ENCODE data around the gene SINHCAF. TPM values are rescaled to one million over a fixed set of nuclear protein-coding genes. Genes with fewer than 3 reads are reported as not detected.
A peak's percentile ranks its signal among the peaks of the same experiment; 100 is the strongest.

The SINHCAF gene
- total and polyA plus RNA-seq, 4 donors: 23.4 to 67.0 (median 33.8) TPM

GRCh38 chr12:31343139-31343538 lies 17.2 kb upstream of the SINHCAF start:
- TF ChIP-seq CTCF (IDR thresholded peaks at IDR 0.05; ENCODE audit: control extremely low read depth, extremely low read depth): no peak
- Histone ChIP-seq H3K9ac (ENCODE audit: insufficient read depth in 1 of 2, low read length in 2 of 2) (no peak overlapping the region), H3K36me3 (ENCODE audit: control insufficient read depth in 4 of 4, insufficient read depth in 4 of 4, low read length in 4 of 4) (no peaks in the 10 kb centered on the region), H3K4me1 (ENCODE audit: control insufficient read depth in 5 of 5, insufficient read depth in 5 of 5, low read length in 5 of 5) (no peaks in the 10 kb centered on the region), H3K4me3 (no peak overlapping the region), H3K27ac (ENCODE audit: low read depth in 1 of 2, low read length in 1 of 2) (no peak overlapping the region), H3K9me3 (ENCODE audit: control insufficient read depth in 4 of 4, insufficient read depth in 3 of 4, low read length in 3 of 4) (no peaks in the 10 kb centered on the region), H3K27me3 (ENCODE audit: control insufficient read depth in 3 of 3, insufficient read depth in 3 of 3, low read length in 2 of 3) (no peaks in the 10 kb centered on the region)
- WGBS, 2 donors: 91 to 94% methylated on average over 8 of the region's 8 CpGs
- ATAC-seq (ENCODE audit: insufficient read depth, low FRiP score) (no peak), DNase-seq (no peak)

GRCh38 chr12:31342286-31342685 lies 16.3 kb upstream of the SINHCAF start:
- H3K36me3 ChIP-seq (ENCODE audit: control insufficient read depth in 4 of 4, insufficient read depth in 4 of 4, low read length in 4 of 4): no peaks in the 10 kb centered on the region
- no peak for DNase-seq
- no peaks in the 10 kb centered on the region for H3K27me3 ChIP-seq (ENCODE audit: control insufficient read depth in 3 of 3, insufficient read depth in 3 of 3, low read length in 2 of 3)
- no peak for TF ChIP-seq CTCF (IDR thresholded peaks at IDR 0.05; ENCODE audit: control extremely low read depth, extremely low read depth)
- no peak overlapping the region for H3K9ac ChIP-seq (ENCODE audit: insufficient read depth in 1 of 2, low read length in 2 of 2)
- no peaks in the 10 kb centered on the region for H3K9me3 ChIP-seq (ENCODE audit: control insufficient read depth in 4 of 4, insufficient read depth in 3 of 4, low read length in 3 of 4)
- no peak for ATAC-seq (ENCODE audit: insufficient read depth, low FRiP score)
- H3K27ac ChIP-seq (ENCODE audit: low read depth in 1 of 2, low read length in 1 of 2): no peak overlapping the region
- no peak overlapping the region for H3K4me3 ChIP-seq
- no peaks in the 10 kb centered on the region for H3K4me1 ChIP-seq (ENCODE audit: control insufficient read depth in 5 of 5, insufficient read depth in 5 of 5, low read length in 5 of 5)
- 78 to 88% methylated on average over 1 of the region's 1 CpG for WGBS, 2 donors

GRCh38 chr12:31339831-31340622 lies 14.1 kb upstream of the SINHCAF start:
- H3K4me3 ChIP-seq: no peak overlapping the region
- H3K9ac ChIP-seq (ENCODE audit: insufficient read depth in 1 of 2, low read length in 2 of 2): no peak overlapping the region
- H3K27me3 ChIP-seq (ENCODE audit: control insufficient read depth in 3 of 3, insufficient read depth in 3 of 3, low read length in 2 of 3): no peaks in the 10 kb centered on the region
- peak in 2 of 3 donors; percentile 22 to 49 for DNase-seq
- no peaks in the 10 kb centered on the region for H3K4me1 ChIP-seq (ENCODE audit: control insufficient read depth in 5 of 5, insufficient read depth in 5 of 5, low read length in 5 of 5)
- no peaks in the 10 kb centered on the region for H3K36me3 ChIP-seq (ENCODE audit: control insufficient read depth in 4 of 4, insufficient read depth in 4 of 4, low read length in 4 of 4)
- no peak for TF ChIP-seq CTCF (IDR thresholded peaks at IDR 0.05; ENCODE audit: control extremely low read depth, extremely low read depth)
- H3K27ac ChIP-seq (ENCODE audit: low read depth in 1 of 2, low read length in 1 of 2): no peak overlapping the region
- ATAC-seq (ENCODE audit: insufficient read depth, low FRiP score): no peak
- WGBS, 2 donors: 73 to 85% methylated on average over 10 of the region's 10 CpGs
- no peaks in the 10 kb centered on the region for H3K9me3 ChIP-seq (ENCODE audit: control insufficient read depth in 4 of 4, insufficient read depth in 3 of 4, low read length in 3 of 4)
